NCI-H1417 treated with DMSO at 0.1 percent for 48 hours (cell line): ENCODE data around the gene RASSF6.
"Not testable (repeated sequence)": the region's sequence is repeated elsewhere in the genome, so short reads cannot be mapped to it uniquely, and the experiment has no call there.

ENCODE experiments used
- DNase-seq: peaks from one replicate; lab custom pipeline; 2025; lab: John Stamatoyannopoulos, UW

Gene RASSF6

GRCh38 chr4:73612032-73612431 lies 8.2 kb downstream of the RASSF6 start:
- no peak for DNase-seq

DNA sequence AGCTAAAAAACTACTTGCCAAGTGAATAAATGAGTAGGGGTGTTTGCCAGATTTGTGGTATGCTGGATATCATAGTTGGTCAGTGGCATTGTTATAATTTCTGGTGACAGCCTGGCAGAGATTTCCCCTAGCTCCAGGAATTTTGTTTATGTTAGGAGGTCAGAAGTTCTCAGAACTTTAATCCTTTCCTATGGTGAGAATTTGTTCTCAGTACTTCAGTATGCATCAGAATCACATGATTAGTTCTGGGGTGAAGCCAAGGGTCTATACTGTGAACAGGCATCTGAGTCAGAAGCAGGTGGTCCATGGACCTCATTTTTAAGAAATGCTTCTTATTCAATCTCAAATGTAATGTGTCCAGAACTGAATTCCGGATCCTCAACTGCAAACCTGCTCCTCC lies 10.5 kb downstream of the RASSF6 start:
- no peak for DNase-seq

DNA sequence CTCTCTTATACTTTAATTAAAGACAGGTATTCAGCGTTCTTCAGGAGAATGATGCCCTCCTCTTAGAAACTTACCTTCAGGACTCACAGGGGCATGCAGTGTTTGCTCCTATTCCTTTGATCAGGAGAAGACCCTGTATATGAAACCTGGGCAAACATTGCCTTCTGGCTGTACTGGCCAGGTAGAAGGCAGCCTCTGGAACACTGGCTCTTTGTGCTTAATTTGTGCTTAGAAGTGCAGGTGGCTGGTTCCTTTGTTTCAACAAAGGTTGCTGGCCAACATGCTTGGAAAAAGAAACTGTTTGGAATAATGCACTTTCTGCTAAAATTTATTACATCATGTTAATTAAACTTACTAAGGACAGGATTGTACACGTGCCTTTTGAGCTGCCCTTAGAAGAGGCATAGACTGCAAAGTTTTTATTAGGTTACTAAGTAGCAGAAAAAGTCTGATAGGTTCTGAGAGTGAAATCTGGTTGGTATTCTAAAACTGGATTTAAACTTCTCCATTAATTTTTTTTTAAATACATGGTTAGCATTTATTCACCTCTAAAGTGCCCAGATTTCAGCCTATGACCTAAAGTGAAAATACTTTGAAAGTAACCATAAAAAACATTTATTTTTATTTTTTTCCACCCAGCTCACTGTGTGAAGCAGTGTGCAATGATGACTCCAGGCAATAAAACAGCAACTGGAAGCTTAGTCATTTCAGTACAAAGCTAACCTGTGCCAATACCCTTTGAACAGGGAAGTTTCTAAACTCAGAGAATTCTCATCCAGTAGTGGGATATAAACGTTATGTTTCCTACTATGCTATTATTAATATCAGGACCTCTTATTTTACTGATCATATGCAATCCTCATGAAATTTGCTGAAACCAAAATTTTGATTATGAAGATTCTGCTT lies 11.3 kb downstream of the RASSF6 start:
- DNase-seq = peak; percentile 63

DNA sequence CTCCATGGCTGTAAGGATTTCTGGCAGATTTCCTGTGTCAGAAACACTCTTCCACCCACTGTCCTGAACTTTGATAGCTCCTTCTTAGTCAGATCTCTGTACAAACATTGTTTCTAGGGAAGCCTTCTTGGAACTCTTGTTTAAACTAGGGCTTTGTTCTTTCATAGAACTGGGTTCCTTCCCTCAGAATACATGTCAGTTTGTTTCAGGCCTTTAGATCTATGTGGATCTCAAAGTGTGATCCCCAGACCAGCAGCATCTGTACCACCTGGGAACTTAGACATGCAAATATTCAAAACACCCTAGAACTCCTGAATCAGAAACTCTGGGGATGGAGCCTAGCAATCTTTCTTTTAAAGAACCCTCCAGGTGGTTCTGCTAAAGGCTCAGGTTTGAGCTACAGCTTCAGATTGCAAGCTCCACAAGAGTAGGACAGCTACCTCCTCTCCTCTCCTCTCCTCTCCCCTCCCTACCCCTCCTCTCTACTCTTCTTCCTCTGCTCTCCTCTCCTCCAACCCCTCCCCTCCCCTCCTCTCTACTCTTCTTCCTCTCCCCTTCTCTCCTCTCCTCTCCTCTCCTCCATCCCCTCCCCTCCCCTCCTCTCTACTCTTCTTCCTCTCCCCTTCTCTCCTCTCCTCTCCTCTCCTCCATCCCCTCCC lies 12.7 kb downstream of the RASSF6 start:
- DNase-seq = no peak

GRCh38 chr4:73606465-73606974 lies 13.7 kb downstream of the RASSF6 start:
- peak; percentile 76 for DNase-seq

GRCh38 chr4:73603854-73604584 lies 16.2 kb downstream of the RASSF6 start:
- DNase-seq = no peak

GRCh38 chr4:73603271-73603710 lies 16.9 kb downstream of the RASSF6 start:
- DNase-seq = no peak

DNA sequence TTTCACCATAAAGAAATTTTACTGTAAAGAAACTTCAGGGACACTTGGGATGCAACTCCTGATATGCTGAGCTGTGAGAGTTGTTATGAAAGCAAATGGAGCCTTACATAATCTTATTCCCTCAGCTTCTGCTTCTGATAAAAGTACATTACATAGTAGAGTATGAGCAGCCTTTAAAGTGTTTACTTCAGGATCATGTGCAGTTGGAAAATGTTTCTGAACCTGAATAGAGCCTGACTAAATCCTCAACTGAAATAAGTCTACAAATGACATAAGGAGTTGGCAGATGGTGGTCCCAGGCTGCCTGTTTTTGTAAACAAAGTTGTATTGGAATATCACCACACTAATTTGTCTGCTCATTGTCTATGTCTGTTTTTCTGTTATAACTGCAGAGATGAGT lies 19.3 kb downstream of the RASSF6 start:
- no peak for DNase-seq

GRCh38 chr4:73599182-73599581 lies 21.1 kb downstream of the RASSF6 start:
- DNase-seq = no peak

DNA sequence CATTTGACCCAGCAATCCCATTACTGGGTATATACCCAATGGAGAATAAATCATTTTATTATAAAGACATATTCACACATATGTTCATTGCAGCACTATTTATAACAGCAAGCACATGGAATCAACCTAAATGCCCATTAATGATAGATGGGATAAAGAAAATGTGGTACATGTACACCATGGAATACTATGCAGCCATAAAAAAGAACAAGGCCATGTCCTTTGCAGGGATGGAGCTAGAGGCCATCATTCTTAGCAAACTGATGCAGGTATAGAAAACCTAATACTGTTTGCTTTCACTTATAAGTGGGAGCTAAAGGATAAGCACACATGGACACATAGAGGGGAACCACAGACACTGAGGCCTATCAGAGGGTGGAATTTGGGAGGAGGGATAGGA lies 22.6 kb downstream of the RASSF6 start:
- no peak for DNase-seq

DNA sequence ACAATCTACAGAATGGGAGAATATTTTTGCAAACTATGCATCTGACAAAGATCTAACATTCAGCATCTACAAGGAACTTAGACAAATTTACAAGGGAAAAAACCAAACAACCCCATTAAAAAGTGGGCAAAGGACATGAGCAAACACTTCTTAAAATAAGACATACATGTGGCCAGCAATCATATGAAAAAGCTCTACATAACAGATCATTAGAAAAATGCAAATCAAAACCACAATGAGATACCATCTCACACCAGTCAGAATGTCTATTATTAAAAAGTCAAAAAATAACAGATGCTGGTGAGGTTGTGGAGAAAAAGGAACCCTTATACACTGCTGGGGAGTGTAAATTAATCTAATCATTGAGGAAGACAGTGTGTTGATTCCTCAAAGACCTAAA lies 23.1 kb downstream of the RASSF6 start:
- not testable (repeated sequence) for DNase-seq

DNA sequence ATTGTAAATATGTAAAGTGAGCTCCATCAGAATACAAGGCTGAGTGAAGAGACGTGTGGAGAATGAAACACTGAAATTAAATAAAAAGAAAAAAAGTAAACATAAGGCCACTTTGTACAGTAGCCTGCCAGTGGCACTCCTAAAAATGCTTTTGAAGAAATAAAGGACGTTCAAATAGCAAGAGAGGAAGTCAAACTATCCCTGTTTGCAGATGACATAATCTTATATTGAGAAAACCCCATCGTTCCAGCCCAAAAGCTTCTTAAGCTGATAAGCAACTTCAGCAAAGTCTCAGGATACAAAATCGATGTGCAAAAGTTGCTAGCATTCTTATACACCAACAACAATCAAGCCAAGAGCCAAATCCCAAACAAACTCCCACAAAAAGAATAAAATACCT lies 24.2 kb downstream of the RASSF6 start:
- no peak for DNase-seq

DNA sequence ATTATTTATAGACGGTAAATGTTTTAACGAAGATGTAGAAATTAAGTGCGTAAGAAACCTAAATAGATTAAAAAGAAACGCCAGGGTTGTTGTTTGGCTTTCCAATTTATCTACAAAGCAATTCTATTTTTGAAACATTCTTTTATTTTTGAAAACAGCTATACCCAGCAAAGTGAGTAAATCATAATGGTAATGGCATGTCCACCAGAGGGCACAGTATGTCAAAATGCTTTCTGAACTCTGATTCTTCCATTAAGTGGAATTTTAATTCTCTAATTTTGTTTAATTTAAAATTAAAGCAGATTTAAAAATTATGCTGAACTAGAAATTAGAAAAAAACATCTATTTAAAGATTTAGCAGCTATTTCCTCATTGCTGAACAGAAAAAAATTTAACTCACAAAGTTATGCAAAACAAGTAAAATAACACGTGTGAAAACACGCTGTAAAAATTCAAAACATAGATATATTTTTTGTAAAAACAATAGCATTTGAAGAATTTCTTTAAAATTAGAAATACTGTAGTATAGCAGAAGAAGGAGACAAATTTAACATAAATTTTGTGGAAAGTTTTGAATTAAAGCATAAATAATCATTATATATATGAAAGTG lies 26.5 kb downstream of the RASSF6 start:
- DNase-seq = no peak

- DNase-seq = peak; percentile 76
Measured at GRCh38 chr4:73589887-73590801, 30.1 kb downstream of the RASSF6 start.

DNA sequence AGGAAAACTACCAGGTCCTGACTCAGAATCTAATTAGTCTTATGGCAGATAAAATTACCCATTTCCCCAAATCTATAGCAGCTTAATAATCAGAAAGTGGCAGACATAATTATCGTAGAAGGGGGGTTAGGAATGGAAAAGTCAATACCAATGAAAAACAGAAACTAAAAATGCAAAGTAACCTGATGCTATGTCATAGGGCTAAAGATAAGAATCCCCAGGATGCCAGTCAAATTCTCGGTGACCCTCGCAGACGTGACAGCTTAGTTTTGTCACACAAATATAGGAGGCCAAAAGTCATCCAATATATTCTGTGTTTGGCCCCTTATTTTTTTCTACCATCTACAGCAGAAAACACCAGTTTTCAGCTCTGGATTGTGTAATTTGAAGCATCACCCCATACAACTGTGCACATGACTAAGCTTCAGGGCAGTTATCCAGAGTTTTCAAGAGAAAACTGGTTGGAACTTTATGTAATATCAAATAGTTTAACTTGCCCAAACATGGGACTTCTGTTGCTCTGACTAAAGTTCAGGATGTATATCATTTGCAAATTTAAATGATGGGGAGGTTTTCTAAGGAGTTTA lies 30.9 kb downstream of the RASSF6 start:
- DNase-seq = no peak

DNA sequence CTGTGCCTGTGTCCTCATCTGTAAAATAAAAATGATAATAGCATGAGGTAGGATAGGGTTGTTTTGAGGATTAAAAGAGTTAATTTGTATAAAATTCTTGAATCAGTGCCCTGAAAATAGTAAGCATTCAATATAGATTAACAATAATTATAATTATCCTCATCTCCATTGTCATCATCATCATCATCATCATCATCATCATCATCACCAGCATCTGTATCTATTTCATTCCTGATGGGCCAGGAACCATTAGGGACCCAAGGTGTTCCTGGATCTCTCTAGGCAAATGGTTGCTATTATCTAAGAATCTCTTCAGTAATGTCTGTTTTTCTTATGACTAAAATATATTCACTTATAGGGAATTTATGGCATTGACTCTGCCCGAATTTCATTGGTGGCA lies 31.6 kb downstream of the RASSF6 start:
- no peak for DNase-seq

DNA sequence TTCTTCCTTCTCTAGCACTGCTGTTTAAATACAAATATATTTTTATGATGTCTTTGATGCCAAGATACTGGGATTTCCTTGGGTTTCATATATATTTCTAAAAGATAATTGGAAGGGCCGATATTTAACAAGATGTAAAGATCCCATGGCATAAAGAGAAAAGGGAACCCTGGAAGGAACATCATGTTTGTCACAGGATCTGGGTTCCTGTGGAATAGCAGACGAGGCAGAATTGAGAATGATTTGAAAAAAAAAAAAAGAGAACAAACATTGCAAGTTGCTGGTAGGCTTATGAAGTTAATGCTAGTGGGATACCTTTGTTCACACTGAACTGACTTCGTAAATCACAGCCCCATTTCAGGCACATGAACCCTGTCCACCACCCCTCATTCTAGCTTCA lies 33.6 kb downstream of the RASSF6 start:
- no peak for DNase-seq

DNA sequence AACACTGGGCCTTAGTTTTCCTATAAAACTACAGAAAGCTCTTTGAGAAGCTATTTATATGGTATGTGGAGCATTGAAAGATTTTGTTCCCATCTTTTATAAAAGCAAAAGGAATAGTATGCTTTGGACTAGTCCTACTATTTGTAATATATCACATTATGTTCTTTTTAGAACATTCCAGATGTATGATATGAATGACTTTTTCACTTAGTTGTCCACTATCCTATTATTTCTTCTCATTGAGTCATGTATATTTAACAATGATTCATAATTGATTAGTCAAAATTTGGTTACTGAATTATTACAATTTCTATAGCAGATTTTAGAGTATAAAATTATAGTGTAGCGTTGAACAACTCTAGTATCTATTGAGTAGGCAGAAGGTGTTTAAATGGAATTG lies 34.2 kb downstream of the RASSF6 start:
- DNase-seq = no peak

GRCh38 chr4:73585345-73585744 lies 34.9 kb downstream of the RASSF6 start:
- no peak for DNase-seq

DNA sequence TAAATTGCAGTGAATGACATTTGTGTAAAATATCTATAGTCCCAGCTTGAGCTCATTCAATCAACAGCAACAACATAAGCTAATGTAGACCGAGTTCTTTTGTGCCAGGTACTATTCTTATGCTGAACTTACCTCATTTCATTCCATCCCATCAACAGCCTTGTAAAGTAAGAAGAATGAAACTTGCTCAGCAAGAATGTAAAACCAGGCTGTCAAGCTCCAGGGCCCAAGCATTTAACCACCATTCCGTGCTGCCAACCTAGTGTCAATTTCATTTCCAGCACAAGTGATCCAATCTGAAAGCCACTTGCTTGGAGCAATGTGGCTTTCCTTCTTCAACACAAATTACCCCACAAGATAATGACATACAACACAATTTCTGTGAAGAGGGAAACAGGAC lies 36.6 kb downstream of the RASSF6 start:
- DNase-seq = no peak

DNA sequence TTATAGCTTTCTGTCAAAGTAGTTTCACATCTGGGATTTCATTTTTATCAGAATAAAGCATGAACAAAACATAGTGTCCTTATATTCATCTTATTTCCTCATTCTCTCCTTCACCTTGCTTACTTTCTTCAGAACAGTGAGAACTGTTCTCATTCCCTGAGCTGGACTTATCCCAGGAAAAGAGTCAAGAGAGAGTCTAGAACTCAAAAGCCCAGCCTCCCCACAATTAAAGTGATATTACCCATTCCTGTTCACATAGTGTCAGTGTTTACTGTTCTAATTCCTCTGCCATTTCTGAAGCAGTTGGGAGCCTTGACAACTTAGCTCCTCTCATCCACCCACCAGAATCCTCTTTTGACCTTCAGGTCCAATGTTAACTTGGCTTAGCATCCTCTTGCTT lies 42.9 kb downstream of the RASSF6 start:
- no peak for DNase-seq
